GM19328 (cell line): ENCODE data around the gene UNK.
A peak's percentile ranks its signal among the peaks of the same experiment; 100 is the strongest.
"Not testable (repeated sequence)": the region's sequence is repeated elsewhere in the genome, so short reads cannot be mapped to it uniquely, and the experiment has no call there.

Source experiments
- ATAC-seq: cut with Tn5 transposase; IDR thresholded peaks from one replicate; pipeline ENCODE4 v1.9.1; 2021; ENCODE audit warnings: mild to moderate bottlenecking, moderate library complexity; ENCODE audit not compliant: unreplicated experiment

UNK gene

GRCh38 chr17:75773121-75773807, 11.3 kb upstream of the UNK start:
- ATAC-seq: no peak

- ATAC-seq: no peak
Observed at GRCh38 chr17:75773808-75774470, 10.7 kb upstream of the UNK start.

- ATAC-seq: no peak
Observed at GRCh38 chr17:75774471-75774990, 10.1 kb upstream of the UNK start.

- ATAC-seq: no peak
Observed at GRCh38 chr17:75774991-75775668, 9.5 kb upstream of the UNK start.

- no peak for ATAC-seq
Observed at GRCh38 chr17:75776386-75777295, 8.0 kb upstream of the UNK start.

GRCh38 chr17:75777296-75777922, 7.2 kb upstream of the UNK start:
- no peak for ATAC-seq

- not testable (repeated sequence) for ATAC-seq
Observed at GRCh38 chr17:75778066-75778860, 6.3 kb upstream of the UNK start.

- peak; percentile 13 for ATAC-seq
Observed at GRCh38 chr17:75778861-75779249, 5.8 kb upstream of the UNK start.

- ATAC-seq: peak; percentile 66
Observed at GRCh38 chr17:75779250-75779986, 5.2 kb upstream of the UNK start.

- ATAC-seq: no peak
Observed at GRCh38 chr17:75779987-75780889, 4.4 kb upstream of the UNK start.

GRCh38 chr17:75783069-75783783, 1.4 kb upstream of the UNK start:
- no peak for ATAC-seq

GRCh38 chr17:75783803-75784472, 668 bp upstream of the UNK start:
- ATAC-seq: peak; percentile 3

- peak; percentile 47 for ATAC-seq
Observed at GRCh38 chr17:75785016-75785890, 647 bp downstream of the UNK start.

GRCh38 chr17:75791254-75791653, 6.6 kb downstream of the UNK start:
- ATAC-seq: no peak

GRCh38 chr17:75793460-75793859, 8.9 kb downstream of the UNK start:
- no peak for ATAC-seq
